ENCODE measurements around the gene BMPER.

BMPER gene

GRCh38 chr7:34036051-34036920, 130.9 kb downstream of the BMPER start:
- Histone ChIP-seq H3K4me3 (ENCODE audit: insufficient read depth, low read length, poor library complexity, severe bottlenecking) (no peak overlapping the region), H3K4me2 (ENCODE audit: low read depth, low read length, poor library complexity, severe bottlenecking) (no peak overlapping the region), H3K36me3 (ENCODE audit: low read length) (no peaks in the 10 kb centered on the region), H4K20me1 (ENCODE audit: low read depth, low read length) (no peaks in the 10 kb centered on the region), H2AFZ (ENCODE audit: low read depth, low read length, severe bottlenecking) (no peak overlapping the region), H3K9ac (ENCODE audit: low read length) (no peak overlapping the region), H3F3A (ENCODE audit: insufficient read depth) (no peaks in the 10 kb centered on the region), H3K27me3 (ENCODE audit: low read length) (no peaks in the 10 kb centered on the region), H3K27ac (ENCODE audit: low read depth, low read length) (no peak overlapping the region), H3K9me3 (ENCODE audit: insufficient read depth, low read length) (no peaks in the 10 kb centered on the region), H3K79me2 (ENCODE audit: insufficient read depth, low read length) (no peaks in the 10 kb centered on the region), H3K9me2 (replicated peaks; ENCODE audit: insufficient read depth, low read length) (no peaks in the 10 kb centered on the region)
- no peak for TF ChIP-seq CTCF (IDR thresholded peaks at IDR 0.05; ENCODE audit: insufficient read depth, low read length, poor library complexity, severe bottlenecking)

- H3K4me2 ChIP-seq (ENCODE audit: low read depth, low read length, poor library complexity, severe bottlenecking) = no peak overlapping the region
These were observed 131.8 kb downstream of the BMPER start for GRCh38 chr7:34036972-34037792.

GRCh38 chr7:34038816-34039470, 133.6 kb downstream of the BMPER start:
- Histone ChIP-seq H4K20me1 (ENCODE audit: low read depth, low read length) (no peaks in the 10 kb centered on the region), H3K9me2 (replicated peaks; ENCODE audit: insufficient read depth, low read length) (no peaks in the 10 kb centered on the region), H3K36me3 (ENCODE audit: low read length) (no peaks in the 10 kb centered on the region)

More at GRCh38 chr7:34036972-34037792, 131.8 kb downstream of the BMPER start:
- Histone ChIP-seq H3K9me2 (replicated peaks; ENCODE audit: insufficient read depth, low read length) (no peaks in the 10 kb centered on the region), H3K79me2 (ENCODE audit: insufficient read depth, low read length) (no peaks in the 10 kb centered on the region), H3K9ac (ENCODE audit: low read length) (no peak overlapping the region), H4K20me1 (ENCODE audit: low read depth, low read length) (no peaks in the 10 kb centered on the region), H3K9me3 (ENCODE audit: insufficient read depth, low read length) (no peaks in the 10 kb centered on the region), H3K4me3 (ENCODE audit: insufficient read depth, low read length, poor library complexity, severe bottlenecking) (no peak overlapping the region), H3K36me3 (ENCODE audit: low read length) (no peaks in the 10 kb centered on the region), H3K27ac (ENCODE audit: low read depth, low read length) (no peak overlapping the region), H2AFZ (ENCODE audit: low read depth, low read length, severe bottlenecking) (no peak overlapping the region), H3F3A (ENCODE audit: insufficient read depth) (no peaks in the 10 kb centered on the region), H3K27me3 (ENCODE audit: low read length) (no peaks in the 10 kb centered on the region)
- TF ChIP-seq EZH2phosphoT487 (conservative IDR thresholded peaks at IDR 0.05; ENCODE audit: low read length) = no peak
- TF ChIP-seq CTCF (IDR thresholded peaks at IDR 0.05; ENCODE audit: insufficient read depth, low read length, poor library complexity, severe bottlenecking) = no peak

More at GRCh38 chr7:34038816-34039470, 133.6 kb downstream of the BMPER start:
- no peak overlapping the region for H2AFZ ChIP-seq (ENCODE audit: low read depth, low read length, severe bottlenecking)
- H3K4me3 ChIP-seq (ENCODE audit: insufficient read depth, low read length, poor library complexity, severe bottlenecking) = no peak overlapping the region
- TF ChIP-seq CTCF (IDR thresholded peaks at IDR 0.05; ENCODE audit: insufficient read depth, low read length, poor library complexity, severe bottlenecking) = no peak
- TF ChIP-seq EZH2phosphoT487 (conservative IDR thresholded peaks at IDR 0.05; ENCODE audit: low read length) = no peak
- no peak overlapping the region for H3K27ac ChIP-seq (ENCODE audit: low read depth, low read length)
- no peaks in the 10 kb centered on the region for H3K79me2 ChIP-seq (ENCODE audit: insufficient read depth, low read length)
- H3K4me2 ChIP-seq (ENCODE audit: low read depth, low read length, poor library complexity, severe bottlenecking) = no peak overlapping the region
- no peaks in the 10 kb centered on the region for H3K9me3 ChIP-seq (ENCODE audit: insufficient read depth, low read length)
- no peaks in the 10 kb centered on the region for H3F3A ChIP-seq (ENCODE audit: insufficient read depth)
- no peaks in the 10 kb centered on the region for H3K27me3 ChIP-seq (ENCODE audit: low read length)
- no peak overlapping the region for H3K9ac ChIP-seq (ENCODE audit: low read length)
